GM23338 (cell line): ENCODE measurements around the gene SMG1. TPM values are rescaled to one million over a fixed set of nuclear protein-coding genes. Genes with fewer than 3 reads are reported as not detected.
A peak's percentile ranks its signal among the peaks of the same experiment; 100 is the strongest.
"Not testable (repeated sequence)": the region's sequence is repeated elsewhere in the genome, so short reads cannot be mapped to it uniquely, and the experiment has no call there.

Experiments
- ATAC-seq: fragments of 200-7000 bp; cut with Tn5 transposase; 3 replicates; pipeline ENCODE4 v1.9.1; 2020
- DNase-seq: peaks from one replicate; pipeline ENCODE4 v3.0.0-alpha.2; 2015; ENCODE audit warnings: low spot score
- H2AFZ ChIP-seq: fragments of 200-600 bp; sonication (generic); 2 replicates; pipeline ENCODE4 v1.8.0; 2016; ENCODE audit warnings: antibody characterized with exemption, mild to moderate bottlenecking, moderate library complexity
- H3F3A ChIP-seq: fragments of 200-600 bp; sonication (generic); replicated peaks from 2 replicates; pipeline ENCODE4 v1.8.0; 2017; ENCODE audit warnings: antibody characterized with exemption, mixed run types, low read depth
- H3K27ac ChIP-seq: fragments of 200-600 bp; sonication (generic); 2 replicates; pipeline ENCODE4 v1.6.1; 2016; ENCODE audit warnings: low read depth
- H3K27me3 ChIP-seq: fragments of 200-600 bp; sonication (generic); 2 replicates; pipeline ENCODE4 v1.8.0; 2016; ENCODE audit warnings: mild to moderate bottlenecking, mixed run types, moderate library complexity; ENCODE audit not compliant: insufficient read depth
- H3K36me3 ChIP-seq: fragments of 200-600 bp; sonication (generic); 2 replicates; pipeline ENCODE4 v1.8.0; 2016; ENCODE audit warnings: mild to moderate bottlenecking; ENCODE audit not compliant: insufficient read depth
- H3K4me1 ChIP-seq: fragments of 200-600 bp; sonication (generic); 2 replicates; pipeline ENCODE4 v1.8.0; 2016; ENCODE audit warnings: mild to moderate bottlenecking, moderate library complexity; ENCODE audit not compliant: insufficient read depth
- H3K4me2 ChIP-seq: fragments of 200-600 bp; sonication (generic); 2 replicates; pipeline ENCODE4 v1.7.1; 2017; ENCODE audit warnings: mixed run types
- H3K4me3 ChIP-seq: fragments of 200-600 bp; sonication (generic); 2 replicates; pipeline ENCODE4 v1.6.1; 2016; ENCODE audit warnings: mixed run types
- H3K79me2 ChIP-seq: fragments of 200-600 bp; sonication (generic); replicated peaks from 2 replicates; pipeline ENCODE4 v1.8.0; 2017; ENCODE audit warnings: mild to moderate bottlenecking; ENCODE audit not compliant: insufficient read depth
- H3K9me2 ChIP-seq: fragments of 200-600 bp; sonication (generic); 2 replicates; pipeline ENCODE4 v1.8.0; 2017; ENCODE audit not compliant: insufficient read depth
- H4K20me1 ChIP-seq: fragments of 200-600 bp; sonication (generic); replicated peaks from 2 replicates; pipeline ENCODE4 v1.8.0; 2017; ENCODE audit warnings: mild to moderate bottlenecking; ENCODE audit not compliant: insufficient read depth
- H3K27ac Mint-ChIP-seq: 2 replicates; pipeline ENCODE4 v1.8.0; 2020; ENCODE audit warnings: inconsistent platforms, mild to moderate bottlenecking, moderate library complexity, mixed read lengths
- H3K27me3 Mint-ChIP-seq: 3 replicates; pipeline ENCODE4 v1.8.0; 2022; ENCODE audit warnings: low read depth, mild to moderate bottlenecking, moderate library complexity, mixed read lengths, inconsistent platforms; ENCODE audit not compliant: insufficient read depth, poor library complexity
- H3K36me3 Mint-ChIP-seq: 3 replicates; pipeline ENCODE4 v1.8.0; 2021; ENCODE audit warnings: low read depth, mild to moderate bottlenecking, inconsistent platforms, moderate library complexity, mixed read lengths
- H3K4me1 Mint-ChIP-seq: 3 replicates; pipeline ENCODE4 v1.8.0; 2020; ENCODE audit warnings: mild to moderate bottlenecking, inconsistent platforms, mixed read lengths
- H3K4me3 Mint-ChIP-seq: 3 replicates; pipeline ENCODE4 v1.8.0; 2021; ENCODE audit warnings: moderate library complexity, mild to moderate bottlenecking, inconsistent platforms, mixed read lengths
- H3K9me3 Mint-ChIP-seq: 3 replicates; pipeline ENCODE4 v1.8.0; 2020; ENCODE audit warnings: moderate library complexity, mild to moderate bottlenecking, inconsistent platforms, mixed read lengths
- polyA plus RNA-seq: library from polyadenylated mRNA; unstranded; fragments of >200 nt; fragmentation: Nextera tagmentation; extraction: Ambion mirVana; gene quantifications from 2 replicates; pipeline ENCODE4 v1.2.1, GENCODE V29; 2016
- total RNA-seq: library from RNA; depleted of rRNA; stranded (reverse); fragments of >200 nt; shearing (Covaris generic); gene quantifications from 2 replicates; pipeline ENCODE4 v1.2.3, GENCODE V29; 2014

The SMG1 gene
- total and polyA plus RNA-seq, 2 experiments from 2014 or later: 18.6 to 119 TPM

- not testable (repeated sequence) for H3F3A ChIP-seq, ATAC-seq, H3K36me3 Mint-ChIP-seq, H3K4me2 ChIP-seq, H3K27me3 ChIP-seq, H3K4me1 ChIP-seq, H3K9me3 Mint-ChIP-seq, H3K4me3 ChIP-seq, H3K27ac ChIP-seq, H3K9me2 ChIP-seq, H3K27me3 Mint-ChIP-seq, H3K36me3 ChIP-seq, H3K27ac Mint-ChIP-seq, H2AFZ ChIP-seq, DNase-seq, H3K4me1 Mint-ChIP-seq, H3K4me3 Mint-ChIP-seq
- peaks cover 36% of the 10 kb centered on the region for H4K20me1 ChIP-seq
- H3K79me2 ChIP-seq: peaks cover 100% of the 10 kb centered on the region
Measured at GRCh38 chr16:18908716-18909115, 17.5 kb downstream of the SMG1 start.

DNA sequence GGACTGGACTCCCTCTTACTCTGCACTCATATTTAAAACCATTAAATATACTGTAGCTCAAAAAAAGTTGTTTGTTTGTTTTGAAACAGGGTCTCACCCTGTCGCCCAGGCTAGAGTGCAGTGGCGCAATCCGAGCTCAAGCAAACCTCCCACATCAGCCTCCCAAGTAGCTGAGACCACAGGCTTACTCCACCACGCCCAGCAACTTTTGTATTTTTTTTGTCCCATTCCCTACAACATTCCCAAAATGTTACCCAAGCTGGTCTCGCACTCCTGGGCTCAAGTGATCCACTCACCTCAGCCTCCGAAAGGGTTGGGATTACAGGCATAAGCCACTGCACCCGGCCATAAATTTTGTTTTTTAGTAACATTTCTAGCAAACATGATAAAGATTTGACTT lies 23.4 kb downstream of the SMG1 start:
- Mint-ChIP-seq H3K27ac (peak overlapping the region; percentile 13; the same call in 1 of the 2 replicates), H3K4me1 (peaks cover 11% of the 10 kb centered on the region)
- peaks cover 31% of the 10 kb centered on the region for H4K20me1 ChIP-seq
- peaks cover 12% of the 10 kb centered on the region for H3K4me1 ChIP-seq
- H3K9me2 ChIP-seq, H3K4me2 ChIP-seq, H3K4me3 ChIP-seq, H3K27me3 ChIP-seq, H3K4me3 Mint-ChIP-seq, H3K9me3 Mint-ChIP-seq, H3F3A ChIP-seq, H3K27me3 Mint-ChIP-seq, H3K36me3 ChIP-seq, H3K36me3 Mint-ChIP-seq, DNase-seq, ATAC-seq, H2AFZ ChIP-seq: not testable (repeated sequence)
- peaks cover 100% of the 10 kb centered on the region for H3K79me2 ChIP-seq
- H3K27ac ChIP-seq: 0 out of 2 replicates have a peak overlapping the region, but pooled peaks have one; percentile 45

DNA sequence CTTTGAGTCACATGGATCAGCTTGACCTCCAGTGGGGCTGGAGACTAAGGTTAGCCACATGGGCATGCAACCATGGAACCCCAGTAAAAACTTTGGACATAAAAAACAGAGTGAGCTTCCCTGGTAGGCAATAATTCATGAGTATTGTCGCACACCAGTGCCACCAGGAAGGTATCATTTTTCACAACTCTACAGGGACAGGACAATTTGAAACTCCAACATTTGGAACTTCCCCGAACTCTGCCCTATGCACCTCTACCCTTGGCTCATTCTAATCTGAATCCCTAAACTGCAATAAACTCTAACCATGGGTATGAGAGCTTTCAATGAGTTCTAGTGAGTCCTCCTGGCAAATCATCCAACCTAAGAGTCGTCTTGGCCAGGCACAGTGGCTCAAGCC lies 24.2 kb downstream of the SMG1 start:
- H3K27ac ChIP-seq, DNase-seq, H3K9me2 ChIP-seq, H3K27ac Mint-ChIP-seq, H2AFZ ChIP-seq, H3K36me3 ChIP-seq, H3K4me3 ChIP-seq, ATAC-seq, H3K9me3 Mint-ChIP-seq, H3K36me3 Mint-ChIP-seq, H3K4me3 Mint-ChIP-seq, H3K27me3 Mint-ChIP-seq, H3K4me2 ChIP-seq, H3K27me3 ChIP-seq, H3F3A ChIP-seq: not testable (repeated sequence)
- H3K4me1 Mint-ChIP-seq: peaks cover 11% of the 10 kb centered on the region
- Histone ChIP-seq H4K20me1 (peaks cover 38% of the 10 kb centered on the region), H3K4me1 (peaks cover 12% of the 10 kb centered on the region), H3K79me2 (peaks cover 100% of the 10 kb centered on the region)

DNA sequence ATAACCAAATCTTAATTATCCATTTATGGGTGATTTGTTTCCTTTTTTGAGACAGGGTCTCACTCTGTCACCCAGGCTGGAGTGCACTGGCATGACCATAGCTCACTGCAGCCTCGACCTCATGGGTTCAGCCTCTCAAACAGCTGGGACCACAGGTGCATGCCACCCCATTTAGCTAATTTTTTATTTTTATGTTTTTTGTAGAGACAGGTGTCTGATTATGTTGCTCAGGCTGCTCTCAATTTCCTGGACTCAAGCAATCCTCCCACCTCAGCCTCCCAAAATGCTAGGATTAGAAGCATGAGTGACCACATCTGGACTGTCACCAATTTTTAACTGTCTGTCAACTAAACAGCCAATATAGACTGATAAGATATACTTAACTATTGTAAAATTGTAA lies 25.0 kb downstream of the SMG1 start:
- H3K4me3 Mint-ChIP-seq, H2AFZ ChIP-seq, ATAC-seq, DNase-seq, H3K9me3 Mint-ChIP-seq, H3K9me2 ChIP-seq, H3K4me3 ChIP-seq, H3K36me3 ChIP-seq, H3K4me2 ChIP-seq, H3K36me3 Mint-ChIP-seq, H3K27me3 Mint-ChIP-seq, H3F3A ChIP-seq, H3K27ac Mint-ChIP-seq, H3K27me3 ChIP-seq, H3K27ac ChIP-seq: not testable (repeated sequence)
- peaks cover 40% of the 10 kb centered on the region for H4K20me1 ChIP-seq
- peaks cover 11% of the 10 kb centered on the region for H3K4me1 Mint-ChIP-seq
- H3K79me2 ChIP-seq: peaks cover 94% of the 10 kb centered on the region
- H3K4me1 ChIP-seq: peaks cover 12% of the 10 kb centered on the region

DNA sequence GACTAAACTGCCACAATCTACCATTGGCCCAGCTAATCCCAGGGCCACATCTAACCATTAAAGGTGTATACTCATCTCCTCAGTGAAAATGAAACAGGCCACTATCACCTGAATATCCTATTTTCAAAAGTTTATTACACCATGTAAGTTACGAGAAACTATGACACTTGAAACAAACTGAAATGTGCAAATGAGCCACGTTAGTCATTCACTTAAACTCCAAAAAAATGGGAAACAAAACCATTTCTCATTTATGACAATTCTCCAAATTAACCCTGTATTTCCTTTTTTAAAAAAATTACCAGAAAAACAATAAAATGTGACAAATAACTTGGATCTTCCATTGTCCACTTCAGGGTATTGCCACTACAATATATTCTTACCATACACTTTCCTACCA lies 41.8 kb downstream of the SMG1 start:
- H3K27ac Mint-ChIP-seq, H3K9me3 Mint-ChIP-seq, H4K20me1 ChIP-seq, H3K9me2 ChIP-seq, H3K79me2 ChIP-seq, H3K27me3 ChIP-seq, H3K27ac ChIP-seq, H3K4me1 Mint-ChIP-seq, H3K4me3 Mint-ChIP-seq, H3K27me3 Mint-ChIP-seq, H2AFZ ChIP-seq, H3F3A ChIP-seq, H3K4me3 ChIP-seq, H3K4me2 ChIP-seq, DNase-seq, ATAC-seq, H3K4me1 ChIP-seq: not testable (repeated sequence)
- peaks cover 45% of the 10 kb centered on the region for H3K36me3 Mint-ChIP-seq
- peaks cover 37% of the 10 kb centered on the region for H3K36me3 ChIP-seq

DNA sequence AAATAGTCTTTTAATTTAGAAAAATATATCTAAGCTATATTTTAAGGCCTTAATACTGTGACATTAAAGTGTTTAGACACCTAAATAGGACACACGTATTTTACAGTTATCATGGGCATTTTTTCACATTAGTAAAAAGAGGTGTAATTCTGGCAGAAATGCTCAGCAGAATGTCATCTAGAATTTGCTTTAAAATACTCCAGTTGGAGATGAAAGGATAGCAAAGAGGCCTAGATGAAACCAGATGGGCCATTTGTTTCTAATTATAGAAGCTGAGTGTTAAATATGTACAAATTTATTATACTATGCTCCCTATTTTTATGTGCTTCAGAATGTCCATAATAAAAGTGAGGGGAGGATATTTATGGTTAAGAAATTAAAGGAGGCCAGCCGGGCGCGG lies 48.5 kb downstream of the SMG1 start:
- not testable (repeated sequence) for H4K20me1 ChIP-seq

DNA sequence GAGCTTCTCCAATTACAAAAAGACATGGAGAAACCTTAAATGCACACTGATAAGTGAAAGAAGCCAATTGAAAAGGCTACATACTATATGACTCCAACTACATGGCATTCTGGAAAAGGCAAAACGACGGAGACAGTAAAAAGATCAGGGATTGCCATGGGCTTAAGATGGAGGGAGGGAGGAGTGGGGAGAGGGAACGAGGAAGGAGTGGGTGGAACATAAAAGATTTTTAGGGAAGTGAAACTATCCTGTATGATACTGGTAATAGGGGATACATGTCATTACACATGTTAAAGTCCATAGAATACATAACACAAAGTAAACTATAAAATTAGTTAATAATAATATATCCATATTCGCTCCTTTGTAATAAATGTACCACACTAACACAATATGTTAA lies 48.9 kb downstream of the SMG1 start:
- not testable (repeated sequence) for H3K9me3 Mint-ChIP-seq, DNase-seq, H3K27me3 Mint-ChIP-seq

More for the DNA sequence above, 48.5 kb downstream of the SMG1 start:
- H3K36me3 ChIP-seq: peaks cover 30% of the 10 kb centered on the region
- H3K27me3 ChIP-seq, H3K9me2 ChIP-seq, ATAC-seq, H3K4me3 Mint-ChIP-seq, H3K4me3 ChIP-seq, H3K79me2 ChIP-seq, H3K27me3 Mint-ChIP-seq, H3K9me3 Mint-ChIP-seq, H3K27ac Mint-ChIP-seq, H3K4me1 Mint-ChIP-seq, H3K27ac ChIP-seq, H3F3A ChIP-seq, H3K4me1 ChIP-seq, DNase-seq, H2AFZ ChIP-seq, H3K4me2 ChIP-seq: not testable (repeated sequence)
- H3K36me3 Mint-ChIP-seq: peaks cover 50% of the 10 kb centered on the region

More for the DNA sequence above, 48.9 kb downstream of the SMG1 start:
- not testable (repeated sequence) for H2AFZ ChIP-seq, ATAC-seq, H3K79me2 ChIP-seq, H4K20me1 ChIP-seq, H3K27ac Mint-ChIP-seq, H3F3A ChIP-seq, H3K27ac ChIP-seq, H3K4me3 ChIP-seq, H3K4me3 Mint-ChIP-seq, H3K4me1 ChIP-seq, H3K4me2 ChIP-seq, H3K27me3 ChIP-seq, H3K9me2 ChIP-seq, H3K4me1 Mint-ChIP-seq
- peaks cover 50% of the 10 kb centered on the region for H3K36me3 Mint-ChIP-seq
- H3K36me3 ChIP-seq: peaks cover 27% of the 10 kb centered on the region; the same call in 1 of the 2 replicates
